Activated CD4-positive, alpha-beta T cell treated with anti-CD3 and anti-CD28 coated beads, Interleukin-2, amount 50 U/mL, for 24 hours (primary cell): Measurements from ENCODE around the gene WBP1.
"Not testable (repeated sequence)": the region's sequence is repeated elsewhere in the genome, so short reads cannot be mapped to it uniquely, and the experiment has no call there.

Source experiments
- DNase-seq, 2 donors: peaks; one replicate each; pipeline ENCODE4 v3.0.0-alpha.2; 2020; ENCODE audit warnings: low read depth in 1 of 2, low spot score in 1 of 2

WBP1 gene

GRCh38 chr2:74458132-74458937 lies at the start of gene WBP1:
Gene WBP1 (plus strand): TSS chr2:74458438. CDS start chr2:74458603, 165 bp downstream.
- peak; percentile 90 to 99 for DNase-seq

GRCh38 chr2:74413001-74413698 lies 45.1 kb upstream of the WBP1 start:
- no peak for DNase-seq

DNA sequence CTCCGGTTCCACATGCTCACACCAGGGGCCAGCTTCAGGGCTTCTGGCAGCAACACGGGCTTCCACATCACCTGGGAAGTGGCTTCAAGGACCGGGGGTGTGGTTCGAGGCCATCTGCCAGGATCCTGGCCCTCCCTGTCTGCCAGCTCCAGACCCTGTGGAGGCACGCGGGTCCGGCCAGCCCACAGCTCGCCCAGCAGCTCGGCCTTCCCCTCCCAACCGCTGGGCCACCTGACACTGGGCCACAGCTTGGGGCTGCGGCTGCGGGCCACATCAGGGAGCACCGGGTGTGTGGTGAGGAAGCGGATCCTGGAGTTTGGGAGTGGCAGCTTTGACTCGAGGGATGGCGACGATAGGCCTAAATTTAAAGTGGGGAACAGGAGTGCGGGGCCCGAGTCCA lies 43.8 kb upstream of the WBP1 start:
- DNase-seq: no peak

- DNase-seq: no peak
Observed at GRCh38 chr2:74414881-74415761, 43.1 kb upstream of the WBP1 start.

- DNase-seq: no peak
Observed at GRCh38 chr2:74415762-74416395, 42.4 kb upstream of the WBP1 start.

GRCh38 chr2:74416778-74417177 lies 41.5 kb upstream of the WBP1 start:
- DNase-seq: no peak

DNA sequence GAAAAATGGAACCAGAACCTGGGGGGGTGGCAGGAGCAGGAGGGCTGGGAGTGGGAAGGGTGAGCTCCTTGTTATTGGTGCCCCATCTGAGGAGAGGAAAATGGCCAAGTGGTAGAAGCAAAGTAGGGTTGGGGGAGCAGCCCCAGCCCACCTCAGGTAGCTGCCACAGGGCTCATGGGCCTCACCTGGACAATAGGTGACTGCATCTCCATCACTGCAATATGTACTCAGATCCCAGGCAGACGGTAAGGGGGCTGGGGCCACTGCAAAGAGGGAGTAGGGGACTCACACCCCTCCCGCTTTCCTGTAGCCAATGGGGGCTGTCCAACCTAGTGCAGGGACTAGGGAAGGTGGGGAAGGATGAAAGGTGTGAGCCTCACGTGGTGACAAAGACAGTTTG lies 41.0 kb upstream of the WBP1 start:
- DNase-seq: no peak

DNA sequence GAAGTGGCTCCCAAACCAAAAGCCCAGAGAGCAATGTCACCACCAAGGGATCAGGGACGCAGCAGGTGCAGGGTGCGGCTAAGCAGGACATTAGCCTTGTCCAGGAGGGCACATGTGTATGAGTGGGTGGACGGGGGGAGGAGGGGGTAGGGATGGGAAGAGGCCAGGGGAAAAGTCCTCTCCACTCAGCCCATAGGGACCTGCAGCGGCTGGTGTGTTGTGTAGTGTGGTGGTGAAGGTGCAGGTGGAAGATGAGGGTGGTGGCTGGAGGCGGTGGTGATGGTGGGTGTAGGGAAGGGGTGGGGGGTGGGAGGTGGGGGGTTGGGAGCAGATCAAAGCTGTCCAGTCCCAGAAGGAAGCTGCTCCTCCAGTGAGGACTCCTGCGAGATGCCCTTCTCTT lies 40.5 kb upstream of the WBP1 start:
- no peak for DNase-seq

GRCh38 chr2:74418312-74418711 lies 39.9 kb upstream of the WBP1 start:
- no peak for DNase-seq

DNA sequence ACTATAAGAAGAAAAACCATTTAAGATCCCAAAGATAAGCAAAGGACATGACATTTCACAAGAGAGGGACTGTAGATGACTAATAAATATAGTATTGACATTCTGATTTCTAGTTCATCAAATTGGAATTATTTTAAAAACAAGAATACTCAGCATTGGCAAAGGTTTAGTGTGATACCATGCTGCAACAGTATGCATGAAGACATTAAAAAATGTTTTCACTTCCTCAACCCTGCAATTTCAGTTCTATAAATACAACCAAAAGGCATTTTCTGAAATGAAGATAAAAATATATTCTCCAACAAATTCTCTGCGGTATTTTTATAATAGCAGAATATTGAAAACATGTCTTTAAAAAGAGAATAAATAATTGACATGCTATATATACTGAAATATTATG lies 38.9 kb upstream of the WBP1 start:
- DNase-seq: no peak

DNA sequence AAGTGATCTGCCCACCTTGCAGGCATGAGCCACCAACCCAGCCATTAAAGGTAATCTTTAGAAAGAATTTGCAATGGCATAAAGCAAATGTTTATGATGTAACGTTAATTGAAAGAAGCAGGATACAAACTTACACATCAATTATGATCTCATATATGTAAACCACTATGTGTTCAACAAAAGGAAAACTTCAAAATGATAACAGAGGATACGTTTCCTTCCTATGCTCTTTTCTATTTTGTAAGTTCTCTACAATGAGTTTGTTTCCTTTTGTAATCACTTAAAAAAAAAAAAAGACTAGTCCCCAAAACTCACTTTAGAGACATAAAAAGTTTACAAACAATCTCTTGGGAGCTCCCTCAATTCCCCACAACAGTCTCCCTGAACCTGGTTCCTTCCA lies 38.2 kb upstream of the WBP1 start:
- no peak for DNase-seq

GRCh38 chr2:74420443-74421103 lies 37.7 kb upstream of the WBP1 start:
- not testable (repeated sequence) for DNase-seq

DNA sequence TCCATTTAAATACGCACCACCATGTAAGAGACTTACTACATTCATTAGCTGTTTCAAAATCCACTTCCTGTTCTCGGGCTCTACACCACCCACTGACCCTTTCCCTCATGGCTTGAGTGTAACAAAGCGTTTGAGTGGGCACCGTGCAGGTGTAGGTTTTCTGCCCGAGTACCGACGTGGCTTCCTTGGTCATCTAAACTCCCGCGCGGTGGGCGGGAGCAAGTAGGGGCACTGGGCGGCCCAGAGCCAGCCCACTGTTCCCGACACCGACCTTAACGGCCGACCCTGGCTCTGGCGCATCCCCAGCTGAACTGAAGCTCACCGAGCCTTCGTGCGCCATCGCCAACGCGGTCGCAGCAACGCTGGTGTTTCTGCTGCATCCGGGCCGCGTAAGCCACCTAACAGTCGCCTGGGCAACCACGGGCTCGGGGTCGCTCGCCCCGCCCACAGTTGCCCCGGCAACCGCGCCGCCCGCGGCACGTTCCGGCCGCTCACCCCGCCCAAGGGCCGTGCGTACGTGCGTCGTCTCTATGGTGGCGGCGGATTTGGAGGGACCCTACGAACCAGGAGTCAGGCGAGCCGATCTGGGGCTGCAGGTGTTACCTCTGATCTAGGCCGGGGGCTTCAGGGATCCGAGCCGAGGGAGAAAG lies 36.9 kb upstream of the WBP1 start, which contains the start of the genes C2orf81 and WDR54:
Gene C2orf81, minus strand, starts transcription at position 399 of the 650 bp plus-strand sequence. Its CDS starts 59 bp downstream, at position 340.
Gene WDR54, plus strand, starts transcription at position 510 of the 650 bp plus-strand sequence. CDS start 424 bp downstream, outside the sequence.
- peak; percentile 87 to 90 for DNase-seq

GRCh38 chr2:74423231-74424095 lies 34.8 kb upstream of the WBP1 start:
- no peak for DNase-seq

GRCh38 chr2:74424139-74424992 lies 33.9 kb upstream of the WBP1 start:
- no peak for DNase-seq

DNA sequence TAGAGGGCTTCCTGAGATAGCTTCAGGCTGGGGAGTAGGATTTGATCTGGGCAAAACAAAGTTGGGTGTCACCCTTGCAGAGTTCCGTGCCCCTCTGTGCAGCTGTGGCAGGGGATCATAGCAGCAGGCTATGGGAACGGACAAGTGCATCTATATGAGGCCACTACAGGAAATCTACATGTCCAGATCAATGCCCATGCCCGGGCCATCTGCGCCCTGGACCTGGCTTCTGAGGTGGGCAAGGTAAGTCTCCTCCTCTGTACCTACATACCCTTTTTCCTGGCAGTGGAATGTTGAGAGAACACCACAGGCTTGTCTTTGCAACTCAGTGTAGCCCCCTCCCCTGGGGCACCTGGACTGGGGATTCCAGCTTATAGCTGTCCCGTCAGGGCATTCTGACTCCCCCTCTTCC lies 33.2 kb upstream of the WBP1 start:
- DNase-seq: no peak

DNA sequence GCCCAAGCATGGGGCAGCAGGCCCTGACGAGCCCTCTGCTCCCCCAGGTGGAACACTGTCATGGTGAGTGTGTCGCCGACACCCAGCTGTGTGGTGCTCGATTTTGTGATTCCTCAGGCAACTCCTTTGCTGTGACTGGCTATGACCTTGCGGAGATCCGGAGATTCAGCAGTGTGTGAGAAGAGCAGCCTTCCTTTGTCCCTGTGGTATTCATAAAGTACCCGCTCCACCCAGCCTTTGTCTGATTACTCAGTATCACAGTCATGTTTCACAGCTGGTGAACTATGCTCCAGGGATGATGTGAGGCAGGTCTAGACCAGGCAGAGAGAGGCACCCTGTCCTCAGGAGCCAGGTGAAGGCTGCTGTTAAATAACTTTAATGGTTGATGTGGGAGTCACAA lies 32.7 kb upstream of the WBP1 start:
- DNase-seq: no peak

- no peak for DNase-seq
Observed at GRCh38 chr2:74426181-74426758, 32.0 kb upstream of the WBP1 start.
